GM18517 (cell line): Measurements from ENCODE around the gene RAC2.
"Not testable (repeated sequence)": the region's sequence is repeated elsewhere in the genome, so short reads cannot be mapped to it uniquely, and the experiment has no call there.

Source experiments
- ATAC-seq: cut with Tn5 transposase; IDR thresholded peaks from one replicate; pipeline ENCODE4 v1.9.1; 2021; ENCODE audit warnings: mild to moderate bottlenecking, moderate library complexity; ENCODE audit not compliant: unreplicated experiment

RAC2 gene

GRCh38 chr22:37208401-37209139, 35.5 kb downstream of the RAC2 start:
- ATAC-seq = no peak

- no peak for ATAC-seq
These were observed 36.1 kb downstream of the RAC2 start for GRCh38 chr22:37207981-37208380.

- no peak for ATAC-seq
These were observed 36.9 kb downstream of the RAC2 start for GRCh38 chr22:37206841-37207821.

DNA sequence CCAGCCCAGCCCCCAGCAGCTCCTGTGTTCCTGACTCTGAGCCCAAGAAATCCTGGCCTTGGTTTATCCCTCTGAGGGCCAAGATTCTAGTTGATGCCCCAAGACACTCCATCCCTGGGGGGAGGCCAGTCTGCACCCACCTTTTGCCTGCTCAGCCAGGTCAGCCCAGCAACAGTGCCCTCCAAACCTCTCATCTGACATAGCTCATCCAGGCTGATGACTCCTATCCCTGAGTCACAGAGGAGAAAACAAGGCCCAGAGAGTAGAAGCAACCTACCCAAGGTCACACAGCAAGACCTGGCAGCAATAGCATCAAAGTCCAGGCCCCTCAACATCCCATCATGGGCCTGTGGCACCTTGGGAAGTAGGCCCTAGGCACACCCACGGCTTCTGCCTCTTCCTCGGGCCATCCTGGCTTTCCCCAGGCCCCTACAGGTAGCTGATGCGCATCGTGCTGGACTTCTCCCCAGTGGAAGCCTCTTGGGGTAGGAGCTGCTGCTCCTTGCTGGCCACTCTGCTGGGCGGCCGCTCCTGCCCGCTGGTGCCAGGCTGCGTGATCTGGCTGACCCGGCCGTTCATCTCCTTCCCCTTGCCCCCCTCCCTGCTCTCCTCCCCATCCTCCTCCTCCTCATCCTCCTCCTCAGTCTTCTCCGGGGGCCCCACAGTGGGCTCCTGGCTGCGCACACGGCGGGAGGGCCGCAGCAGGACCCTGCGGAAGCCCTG, 37.8 kb downstream of the RAC2 start:
- ATAC-seq = no peak

DNA sequence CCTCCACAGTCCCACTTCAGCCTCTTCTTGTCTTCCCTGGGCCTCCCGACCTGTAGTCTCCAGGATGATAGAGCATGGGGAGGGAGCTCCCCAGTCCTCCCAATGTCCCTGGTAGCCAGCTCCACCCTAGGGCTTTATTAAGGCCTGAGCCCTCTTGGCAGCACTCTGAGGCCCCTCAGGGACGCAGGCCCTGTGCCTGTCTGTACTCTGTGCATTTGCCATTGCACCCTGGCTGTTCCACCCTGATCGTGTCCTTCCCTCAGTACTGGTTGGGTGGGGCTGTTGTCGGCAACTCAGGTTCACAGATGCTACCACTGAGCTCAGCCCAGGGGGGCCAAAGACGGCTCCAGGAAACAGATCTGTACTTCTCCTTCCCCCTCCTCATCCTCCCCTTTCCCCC, 39.0 kb downstream of the RAC2 start:
- ATAC-seq = no peak

GRCh38 chr22:37204045-37204655, 39.9 kb downstream of the RAC2 start:
- ATAC-seq = no peak

DNA sequence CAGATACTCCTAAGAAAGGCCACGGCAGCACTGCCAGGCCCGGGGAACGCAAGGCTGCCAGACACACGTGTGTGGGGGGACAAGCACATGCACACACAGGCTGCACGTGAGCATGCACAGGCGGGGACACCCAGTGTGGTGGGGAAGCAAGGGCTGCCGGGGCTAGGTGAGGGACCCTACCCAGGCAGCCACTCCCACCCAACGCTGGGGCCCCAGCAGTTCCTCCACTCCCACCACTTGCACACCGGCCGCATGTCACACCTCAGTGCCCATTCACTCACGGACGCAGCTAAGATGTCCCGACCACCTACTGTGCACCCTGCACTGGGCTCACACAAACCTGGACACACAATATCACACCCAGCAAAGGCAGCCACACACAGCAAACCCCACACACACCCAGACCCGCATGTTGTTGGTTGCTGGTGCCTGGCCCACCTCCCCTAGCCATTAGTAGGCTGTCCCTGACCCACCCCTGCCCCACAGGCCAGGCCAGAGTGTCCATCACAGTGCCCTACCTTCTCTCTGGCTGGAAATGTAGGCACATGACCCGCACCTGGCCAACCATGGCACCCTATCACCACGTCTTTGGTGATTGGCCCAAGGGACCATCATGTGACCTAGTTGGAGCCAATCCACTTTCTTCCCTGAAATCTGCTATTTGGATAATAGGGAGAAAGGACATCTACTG, 40.6 kb downstream of the RAC2 start:
- no peak for ATAC-seq

DNA sequence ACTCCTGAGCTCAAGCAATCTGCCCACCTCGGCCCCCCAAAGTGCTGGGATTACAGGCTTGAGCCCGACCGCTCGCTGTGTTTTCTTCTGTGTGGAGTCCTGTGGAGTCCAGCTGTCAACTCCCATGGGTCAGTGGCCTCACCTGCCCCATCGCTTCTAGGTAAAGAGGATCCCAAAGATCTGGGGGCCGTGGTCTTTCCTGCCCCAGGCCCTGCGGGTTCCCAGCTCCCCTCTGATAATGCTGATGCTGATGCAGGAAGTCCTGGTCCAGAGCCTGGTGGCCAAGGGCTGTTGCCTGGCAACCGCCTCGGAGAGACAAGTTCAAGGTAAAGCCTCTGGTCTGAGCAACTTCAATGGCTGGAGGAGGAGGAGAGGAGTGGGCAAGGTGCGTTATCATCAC, 41.4 kb downstream of the RAC2 start:
- ATAC-seq = no peak

- ATAC-seq = no peak
These were observed 42.0 kb downstream of the RAC2 start for GRCh38 chr22:37202001-37202555.

GRCh38 chr22:37201443-37201820, 42.6 kb downstream of the RAC2 start:
- ATAC-seq = not testable (repeated sequence)

DNA sequence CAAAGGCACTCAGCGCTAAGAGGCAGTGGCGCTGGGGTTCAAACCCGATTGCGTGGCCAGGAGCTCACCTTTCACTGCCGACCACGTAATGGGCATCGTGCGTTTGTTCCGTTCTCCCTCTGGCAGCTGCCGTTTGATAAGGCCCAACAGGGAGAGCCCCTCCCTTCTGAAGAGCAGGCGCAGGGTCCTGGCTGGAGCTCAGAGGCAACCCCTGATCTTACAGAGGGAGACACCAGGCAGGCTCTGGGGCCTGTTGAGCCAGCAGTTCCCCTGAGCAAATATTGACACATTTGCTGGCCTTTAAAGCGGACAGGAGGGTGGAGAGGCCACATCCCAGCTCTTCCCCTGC, 44.3 kb downstream of the RAC2 start:
- no peak for ATAC-seq

DNA sequence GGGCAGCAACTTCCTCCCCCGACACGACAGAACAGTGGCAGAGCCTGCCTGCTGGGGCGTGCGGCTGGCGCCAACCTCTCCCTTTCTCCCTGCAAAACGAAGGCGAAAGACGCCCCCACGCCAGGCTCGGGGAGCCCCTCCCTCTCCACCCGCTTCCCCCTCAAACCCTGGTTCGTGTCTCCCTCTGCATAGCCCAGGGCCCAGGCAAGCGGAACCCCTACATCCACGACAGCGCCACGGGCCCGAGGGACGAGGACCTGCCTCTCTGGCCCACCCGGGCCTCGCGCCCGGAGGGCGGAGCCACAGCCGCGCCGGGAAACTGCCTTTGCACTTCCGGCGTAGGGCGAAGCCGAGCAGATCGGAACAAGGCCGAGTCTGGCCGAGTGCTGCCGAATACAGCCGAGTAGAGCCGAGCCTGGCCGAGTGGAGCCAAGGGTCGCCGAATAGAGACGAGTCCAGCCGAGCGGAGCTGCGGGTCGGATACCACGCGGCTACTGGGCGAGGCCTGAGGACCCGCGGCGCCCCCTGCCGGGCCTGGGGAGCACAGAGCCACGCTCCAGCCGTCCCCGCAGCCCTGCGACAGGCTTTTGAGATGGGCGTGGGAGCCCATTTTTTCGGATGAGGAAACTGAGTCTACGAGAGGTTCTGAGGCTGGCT, 44.8 kb downstream of the RAC2 start:
- peak; percentile 89 for ATAC-seq

- no peak for ATAC-seq
These were observed 45.6 kb downstream of the RAC2 start for GRCh38 chr22:37198258-37199102.

DNA sequence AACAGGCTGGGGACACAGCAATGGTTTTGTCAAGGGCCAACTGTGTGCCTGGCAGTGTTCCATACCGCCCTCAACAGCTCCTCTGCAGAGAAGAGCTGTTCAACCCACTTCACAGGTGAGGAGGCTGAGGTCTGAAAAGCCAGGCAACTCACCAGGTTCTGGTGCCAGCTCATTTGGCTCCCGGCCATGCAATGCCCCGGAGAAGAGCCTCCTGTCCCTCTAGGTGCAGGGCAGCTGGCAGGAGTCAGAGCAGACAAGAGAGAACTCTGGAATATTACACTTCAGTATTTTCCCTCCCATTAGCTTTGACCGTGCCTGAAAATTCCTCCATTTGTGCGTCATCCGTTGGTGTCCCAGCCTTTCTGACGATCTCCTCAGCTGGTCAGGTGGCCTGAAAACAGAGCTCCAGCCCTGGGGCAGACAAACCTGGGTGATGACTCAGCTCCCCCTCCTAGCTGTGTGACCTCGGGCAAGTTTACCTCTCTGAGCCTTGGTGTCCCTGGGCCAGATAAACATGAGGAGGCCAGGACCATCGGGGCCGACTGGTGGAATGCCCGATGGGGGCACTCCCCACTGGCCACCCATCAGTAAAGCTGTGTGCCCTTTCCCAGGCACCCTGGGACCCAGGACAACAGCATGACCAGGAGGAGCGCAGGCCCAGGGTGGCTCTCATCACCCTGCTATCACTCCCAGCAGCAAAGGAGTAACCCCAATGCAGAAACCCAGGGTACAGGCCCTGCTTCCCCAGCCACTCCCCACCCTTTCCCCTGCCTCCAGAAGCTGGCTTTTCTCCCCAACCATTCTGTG, 46.4 kb downstream of the RAC2 start:
- ATAC-seq = no peak

GRCh38 chr22:37196539-37197450, 47.3 kb downstream of the RAC2 start:
- ATAC-seq = no peak

- ATAC-seq = no peak
These were observed 48.1 kb downstream of the RAC2 start for GRCh38 chr22:37195921-37196320.

GRCh38 chr22:37194750-37195149, 49.3 kb downstream of the RAC2 start:
- ATAC-seq = no peak
